Endothelial cell of umbilical vein (primary cell): Measurements from ENCODE around the gene MEIOSIN. TPM values are rescaled to one million over a fixed set of nuclear protein-coding genes. Genes with fewer than 3 reads are reported as not detected.

Experiments
- BruUV-seq: library from RNA; stranded (reverse); fragments of 400-500 nt; replicated peaks from 2 replicates; lab custom pipeline; 2021; lab: Mats Ljungman, UMichigan
- CTCF ChIA-PET: fragments of 300-600, 350-600 bp; sonication (Branson Sonifier 250); formaldehyde crosslinking; loops from one replicate; lab custom pipeline; 2021; ENCODE audit warnings: antibody characterized with exemption, inconsistent platforms; lab: Charles Lee
- POLR2A ChIA-PET: fragments of 300-600, 350-600 bp; sonication (Branson Sonifier 250); formaldehyde crosslinking; loops from one replicate; lab custom pipeline; 2021; ENCODE audit warnings: antibody characterized with exemption, inconsistent platforms; lab: Charles Lee
- DNase-seq: peaks from one replicate; pipeline ENCODE4 v3.0.0-alpha.2; 2011; ENCODE audit warnings: low read depth, low spot score
- FAIRE-seq: peaks from 2 replicates; lab custom pipeline; 2011; peaks lifted over from hg19 to GRCh38; lab: Jason Lieb, UNC
- H2AFZ ChIP-seq: 2 replicates; pipeline ENCODE4 v1.6.0; 2012; ENCODE audit warnings: low read depth, low read length, control low read depth, inconsistent platforms
- H3K27ac ChIP-seq: 2 replicates; pipeline ENCODE4 v1.5.1; 2011; ENCODE audit warnings: low read depth, mild to moderate bottlenecking, control low read depth, low read length, moderate library complexity; ENCODE audit not compliant: insufficient read depth
- H3K27me3 ChIP-seq, 2 experiments: 2 replicates each; pipeline versions ENCODE4 v1.6.0 to v1.6.1; 2011; ENCODE audit warnings: low read length in 2 of 2, mixed read lengths in 1 of 2; ENCODE audit not compliant: control insufficient read depth in 2 of 2, insufficient read depth in 2 of 2
- H3K36me3 ChIP-seq, 2 experiments: 2 replicates in 1 of 2; 3 replicates in 1 of 2; pipeline ENCODE4 v1.5.1; 2011; ENCODE audit warnings: low read length in 2 of 2, mild to moderate bottlenecking in 1 of 2, moderate library complexity in 1 of 2; ENCODE audit not compliant: control insufficient read depth in 2 of 2, insufficient read depth in 2 of 2; ENCODE audit errors: extremely low read depth in 1 of 2
- H3K4me1 ChIP-seq: 3 replicates; pipeline ENCODE4 v1.5.1; 2011; ENCODE audit warnings: mild to moderate bottlenecking, low read length; ENCODE audit not compliant: control insufficient read depth, insufficient read depth; ENCODE audit errors: extremely low read depth
- H3K4me2 ChIP-seq: 2 replicates; pipeline ENCODE4 v1.6.1; 2011; ENCODE audit warnings: low read length, control low read depth, mixed read lengths; ENCODE audit not compliant: insufficient read depth
- H3K4me3 ChIP-seq, 3 experiments: fragments of 200-600 bp in 1 of 3; sonication (generic), shearing (Covaris generic) in 1 of 3; replicated peaks in 1 of 3; 2 replicates each; pipeline ENCODE4 v1.5.1; 2011 to 2016; ENCODE audit warnings: control low read depth in 3 of 3, low read length in 3 of 3, mild to moderate bottlenecking in 2 of 3, inconsistent platforms in 1 of 3, low read depth in 1 of 3, moderate library complexity in 1 of 3; ENCODE audit not compliant: insufficient read depth in 1 of 3
- H3K79me2 ChIP-seq: 2 replicates; pipeline ENCODE4 v1.6.0; 2012; ENCODE audit warnings: low read length, inconsistent platforms; ENCODE audit not compliant: control insufficient read depth, insufficient read depth
- H3K9ac ChIP-seq: replicated peaks from 2 replicates; pipeline ENCODE3; 2011; ENCODE audit warnings: low read length, control low read depth; ENCODE audit not compliant: insufficient read depth; ENCODE audit errors: extremely low read depth
- H3K9me1 ChIP-seq: replicated peaks from 3 replicates; pipeline ENCODE4 v1.6.0; 2011; ENCODE audit warnings: mild to moderate bottlenecking, low read length; ENCODE audit not compliant: control insufficient read depth, insufficient read depth; ENCODE audit errors: extremely low read depth
- H3K9me3 ChIP-seq: replicated peaks from 2 replicates; pipeline ENCODE4 v1.5.1; 2012; ENCODE audit warnings: low read length, inconsistent platforms; ENCODE audit not compliant: control insufficient read depth, insufficient read depth
- H4K20me1 ChIP-seq: replicated peaks from 2 replicates; pipeline ENCODE3; 2011; ENCODE audit warnings: mild to moderate bottlenecking, low read length; ENCODE audit not compliant: control insufficient read depth, insufficient read depth; ENCODE audit errors: extremely low read depth
- EZH2 ChIP-seq: IDR thresholded peaks from 2 replicates; pipeline ENCODE4 v1.6.1; 2012; ENCODE audit warnings: borderline replicate concordance, low read depth, mild to moderate bottlenecking, moderate library complexity, low read length, inconsistent platforms; ENCODE audit not compliant: severe bottlenecking
- GATA2 ChIP-seq: IDR thresholded peaks from 2 replicates; pipeline ENCODE4 v1.7.0; 2011; ENCODE audit warnings: low read depth, mild to moderate bottlenecking, moderate library complexity, mixed read lengths, low read length; ENCODE audit not compliant: insufficient read length, insufficient read depth
- POLR2A ChIP-seq: IDR thresholded peaks from 2 replicates; pipeline ENCODE4 v1.6.1; 2012; ENCODE audit warnings: low read depth, mild to moderate bottlenecking, control low read depth, low read length
- POLR2AphosphoS5 ChIP-seq: IDR thresholded peaks from 2 replicates; pipeline ENCODE4 v1.6.1; 2012; ENCODE audit warnings: low read depth, mild to moderate bottlenecking, control low read depth, low read length, moderate library complexity; ENCODE audit not compliant: insufficient read depth
- dilution Hi-C: fragments of 300-500 bp; cut with MboI; formaldehyde crosslinking; loops from one replicate; pipeline ENCODE4 v1.15.0; 2019; ENCODE audit warnings: low sequenced_read_pairs; ENCODE audit not compliant: extremely low pct_ligation_motif_present
- intact Hi-C: fragments of 100-400 bp; cut with micrococcal nuclease; formaldehyde crosslinking; loops from one replicate; pipeline ENCODE4 v1.10.0; 2022
- polyA plus RNA-seq, 4 experiments: library from polyadenylated mRNA; depleted of rRNA in 3 of 4; stranded (reverse) in 3 of 4; unstranded in 1 of 4; fragments of >200 nt; gene quantifications; 2 replicates each; pipeline versions ENCODE4 v1.2.1 to v1.2.3, GENCODE V29; 2011 to 2012; ENCODE audit warnings: missing spikeins in 1 of 4
- total RNA-seq: library from RNA; stranded (reverse); gene quantifications from 2 replicates; pipeline ENCODE4 v1.2.3, GENCODE V29; 2021
- TF ChIP-seq, protein P1 (sequence below): IDR thresholded peaks from 2 replicates; pipeline ENCODE4 v1.6.1; 2011; ENCODE audit not compliant: insufficient read depth, insufficient read length

MEIOSIN gene
- total and polyA plus RNA-seq, 2 donors (not counting 3 experiments of a cell fraction or from before 2014, with no cell fraction given): not detected

DNA sequence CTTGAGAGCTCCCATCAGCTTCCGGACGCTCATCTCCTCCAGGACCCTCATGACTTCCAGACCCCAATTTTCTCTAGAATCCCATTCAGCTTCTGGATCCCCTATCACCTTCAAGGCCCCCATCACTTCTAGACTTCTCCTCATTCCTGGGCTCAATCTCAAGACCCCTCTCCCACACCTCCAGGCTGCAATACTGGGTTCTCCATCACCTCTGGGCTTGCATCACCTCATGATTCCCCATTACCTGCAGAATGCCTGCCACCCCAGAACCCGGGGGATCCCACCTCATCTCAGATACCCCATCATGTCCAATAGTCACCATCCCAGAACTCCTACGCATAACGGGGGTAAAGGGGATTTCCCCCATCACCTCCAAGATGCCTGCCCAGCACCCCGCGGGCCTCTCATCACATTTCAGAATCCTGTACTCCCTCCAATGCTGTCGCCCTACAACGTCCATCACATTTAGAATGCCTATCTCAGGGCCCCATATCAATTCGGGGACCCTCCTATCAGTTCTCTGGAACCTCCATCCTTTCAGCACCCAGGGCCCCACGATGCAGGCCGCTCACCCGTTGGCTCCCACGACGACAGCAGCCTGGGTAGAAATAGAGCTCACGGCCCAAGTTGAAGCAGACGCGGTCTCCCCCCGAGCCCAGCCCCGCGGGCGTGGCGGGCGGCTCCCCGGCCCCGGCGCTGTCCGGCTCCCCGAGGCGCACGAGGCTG is 58.7 kb downstream of the MEIOSIN start:
- H3K36me3 ChIP-seq: peaks cover 10 to 20% of the 10 kb centered on the region in 2 experiments
- H3K4me3 ChIP-seq: peak overlapping the region; percentile 83 to 88 (median 85)
- peak overlapping the region; percentile 94 for H3K4me2 ChIP-seq
- peaks cover 18% of the 10 kb centered on the region for H3K79me2 ChIP-seq
- TF ChIP-seq, protein P1, sequence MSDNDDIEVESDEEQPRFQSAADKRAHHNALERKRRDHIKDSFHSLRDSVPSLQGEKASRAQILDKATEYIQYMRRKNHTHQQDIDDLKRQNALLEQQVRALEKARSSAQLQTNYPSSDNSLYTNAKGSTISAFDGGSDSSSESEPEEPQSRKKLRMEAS: no peak
- no peak for TF ChIP-seq EZH2
- no peak for TF ChIP-seq POLR2A
- ChIA-PET POLR2A (interaction anchor here (0.7 to 1.3 kb wide), 3 partner anchors 10 to 61 kb away, joined by 6 to 19 read pairs (median 7); partner anchors contain the start of genes DMPK, FBXO46 and SIX5), CTCF (interaction anchor here (1.0 to 2.3 kb wide), 4 partner anchors 10 to 61 kb away, joined by 3 to 29 read pairs (median 9); partner anchors contain the start of genes DMPK, FBXO46 and SIX5)
- peak overlapping the region; percentile 57 for H3K27ac ChIP-seq
- DNase-seq (no peak), FAIRE-seq (no peak)
- H4K20me1 ChIP-seq: no peaks in the 10 kb centered on the region
- dilution Hi-C loops: no loop called here
- H3K9me3 ChIP-seq: no peaks in the 10 kb centered on the region
- H3K9ac ChIP-seq: peak overlapping the region; percentile 87
- BruUV-seq: no TSS peak
- H2AFZ ChIP-seq: peak overlapping the region; percentile 50
- no peaks in the 10 kb centered on the region for H3K9me1 ChIP-seq
- intact Hi-C loops: loop anchor here (1.0 kb wide), 1 partner anchor 22 kb away; no protein-coding TSS in a partner anchor
- no peaks in the 10 kb centered on the region for H3K27me3 ChIP-seq
- peaks cover 16% of the 10 kb centered on the region for H3K4me1 ChIP-seq

DNA sequence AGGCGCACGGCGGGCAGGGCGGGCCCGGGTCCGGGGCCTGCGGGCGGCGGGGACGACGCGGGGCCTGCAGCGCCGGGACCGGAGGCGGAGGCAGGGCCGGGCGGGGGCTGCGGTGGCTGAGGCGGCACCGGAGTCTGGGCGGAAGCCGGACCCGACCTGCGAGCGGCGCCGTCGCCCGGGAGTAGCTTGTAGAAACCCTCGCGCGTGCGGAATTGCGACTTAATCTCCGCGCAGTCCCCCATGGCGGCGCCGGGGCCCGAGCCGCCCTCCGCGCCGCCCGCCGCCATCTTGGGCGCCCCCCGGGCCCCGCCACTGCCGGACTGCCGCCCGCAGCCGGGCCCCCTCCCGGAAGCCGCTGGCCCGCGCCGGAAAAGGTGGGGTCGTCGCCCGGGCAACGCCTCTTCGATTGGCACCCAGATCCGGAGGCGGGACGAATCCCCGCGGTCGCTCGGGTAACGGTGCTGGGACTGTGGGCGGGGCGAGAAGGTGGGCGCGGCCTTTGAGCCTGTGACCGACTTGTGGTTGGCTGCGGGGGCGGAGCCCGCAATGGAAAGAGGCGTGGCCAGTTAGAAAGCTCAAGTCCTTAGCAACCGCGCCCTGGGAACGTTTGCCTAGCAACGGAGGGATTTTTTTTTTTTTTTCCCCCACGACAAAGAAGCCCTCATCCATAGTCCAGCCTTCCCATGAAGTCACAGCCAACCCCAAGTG is 59.4 kb downstream of the MEIOSIN start, which contains the start of gene DMWD:
DMWD (minus strand) TSS at position 376 of the 708 bp plus-strand sequence; CDS start at position 287, 89 bp downstream.
- TF ChIP-seq GATA2 (no peak), POLR2A (peak; percentile 89), POLR2AphosphoS5 (peak; percentile 84)
- TF ChIP-seq, protein P1: no peak
- FAIRE-seq (peak; percentile 100), DNase-seq (peak; percentile 99)
- peak within 1 kb of the TSS; percentile 50 for H2AFZ ChIP-seq
- peak within 1 kb of the TSS; percentile 87 for H3K9ac ChIP-seq
- no TSS peak for BruUV-seq
- H3K4me3 ChIP-seq: peak within 1 kb of the TSS; percentile 83 to 88 (median 85)
- CTCF ChIA-PET: interaction anchor here (0.7 to 2.3 kb wide), 9 partner anchors 10 to 75 kb away, joined by 3 to 29 read pairs (median 3); partner anchors contain the start of genes DMPK, FBXO46 and SIX5
- peaks cover 16% of the 10 kb centered on the region for H3K4me1 ChIP-seq
- intact Hi-C loops (loop anchor here (1.0 kb wide), 2 partner anchors 22 to 100 kb away; partner anchors contain the start of gene QPCTL), dilution Hi-C loops (no loop called here)
- no peaks in the 10 kb centered on the region for H4K20me1 ChIP-seq
- no peaks in the 10 kb centered on the region for H3K27me3 ChIP-seq
- no peaks in the 10 kb centered on the region for H3K9me1 ChIP-seq
- peak within 1 kb of the TSS; percentile 94 for H3K4me2 ChIP-seq
- H3K36me3 ChIP-seq: peaks cover 7 to 15% of the 10 kb centered on the region in 2 experiments
- no peaks in the 10 kb centered on the region for H3K9me3 ChIP-seq
- peaks cover 18% of the 10 kb centered on the region for H3K79me2 ChIP-seq
- POLR2A ChIA-PET: interaction anchor here (0.6 to 1.3 kb wide), 4 partner anchors 10 to 62 kb away, joined by 3 to 19 read pairs (median 6); partner anchors contain the start of genes DMPK, FBXO46 and SIX5
- H3K27ac ChIP-seq: peak within 1 kb of the TSS; percentile 57
